CD14-positive monocyte (primary cell): ENCODE data around the gene SLCO4A1. TPM values are rescaled to one million over a fixed set of nuclear protein-coding genes. Genes with fewer than 3 reads are reported as not detected.

ENCODE experiments used
- DNase-seq, 3 donors: peaks; one replicate each; pipeline ENCODE4 v3.0.0-alpha.2; 2011 to 2022
- H2AFZ ChIP-seq: 2 replicates; pipeline ENCODE4 v1.6.0; 2012; ENCODE audit warnings: mild to moderate bottlenecking, low read depth, low read length, inconsistent platforms; ENCODE audit not compliant: insufficient read depth, poor library complexity, severe bottlenecking
- H3K27ac ChIP-seq, 2 donors: 1 replicate in 1 of 2; 2 replicates in 1 of 2; pipeline ENCODE4 v1.5.1; 2012 to 2013; ENCODE audit warnings: low read length in 2 of 2, control low read depth in 1 of 2, inconsistent platforms in 1 of 2, low read depth in 1 of 2, mild to moderate bottlenecking in 1 of 2
- H3K27me3 ChIP-seq, 2 donors: one replicate each; pipeline versions ENCODE4 v1.6.0 to v1.6.1; 2011 to 2013; ENCODE audit warnings: low read length in 2 of 2; ENCODE audit not compliant: control insufficient read depth in 2 of 2, insufficient read depth in 2 of 2
- H3K36me3 ChIP-seq, 2 donors: replicated peaks in 1 of 2; 1 replicate in 1 of 2; 2 replicates in 1 of 2; pipeline versions ENCODE4 v1.5.1 to v1.6.1; 2012 to 2013; ENCODE audit warnings: low read length in 2 of 2, control low read depth in 1 of 2, inconsistent platforms in 1 of 2, mild to moderate bottlenecking in 1 of 2; ENCODE audit not compliant: insufficient read depth in 2 of 2, control insufficient read depth in 1 of 2
- H3K4me1 ChIP-seq, 2 donors: 1 replicate in 1 of 2; 2 replicates in 1 of 2; pipeline versions ENCODE4 v1.5.1 to v1.6.1; 2012 to 2013; ENCODE audit warnings: low read length in 2 of 2, control low read depth in 1 of 2, inconsistent platforms in 1 of 2, mild to moderate bottlenecking in 1 of 2, moderate library complexity in 1 of 2; ENCODE audit not compliant: insufficient read depth in 2 of 2, control insufficient read depth in 1 of 2
- H3K4me2 ChIP-seq: replicated peaks from 2 replicates; pipeline ENCODE3; 2012; ENCODE audit warnings: low read length, moderate library complexity, mild to moderate bottlenecking; ENCODE audit not compliant: poor library complexity, severe bottlenecking; ENCODE audit errors: extremely low read depth
- H3K4me3 ChIP-seq, 3 experiments: fragments of 200-600 bp in 1 of 3; sonication (generic) in 1 of 3; replicated peaks in 1 of 3; 1 replicate in 2 of 3; 2 replicates in 1 of 3; pipeline ENCODE4 v1.5.1; 2011 to 2013; ENCODE audit warnings: low read length in 3 of 3, mild to moderate bottlenecking in 3 of 3, control low read depth in 2 of 3, low read depth in 2 of 3, inconsistent platforms in 1 of 3, moderate library complexity in 1 of 3
- H3K79me2 ChIP-seq: 2 replicates; pipeline ENCODE4 v1.6.0; 2012; ENCODE audit warnings: mild to moderate bottlenecking, control low read depth, inconsistent platforms, low read length, moderate library complexity; ENCODE audit not compliant: insufficient read depth
- H3K9ac ChIP-seq: 2 replicates; pipeline ENCODE4 v1.6.0; 2017; ENCODE audit warnings: low read length, mild to moderate bottlenecking; ENCODE audit not compliant: insufficient read depth, poor library complexity, severe bottlenecking
- H3K9me3 ChIP-seq, 2 donors: replicated peaks in 1 of 2; 1 replicate in 1 of 2; 2 replicates in 1 of 2; pipeline versions ENCODE4 v1.5.1 to v1.6.1; 2012 to 2013; ENCODE audit warnings: low read length in 2 of 2, control low read depth in 1 of 2; ENCODE audit not compliant: control insufficient read depth in 1 of 2, insufficient read depth in 1 of 2
- H4K20me1 ChIP-seq: 2 replicates; pipeline ENCODE4 v1.6.0; 2012; ENCODE audit warnings: mild to moderate bottlenecking, low read length, control low read depth, moderate library complexity; ENCODE audit not compliant: insufficient read depth
- H3K27ac Mint-ChIP-seq, 7 donors: one replicate each; pipeline ENCODE4 v1.8.0; 2020; ENCODE audit warnings: mild to moderate bottlenecking in 7 of 7, mixed read lengths in 7 of 7, moderate library complexity in 6 of 7, inconsistent platforms in 2 of 7
- H3K27me3 Mint-ChIP-seq, 3 donors: one replicate each; pipeline ENCODE4 v1.8.0; 2021 to 2022; ENCODE audit warnings: low read depth in 3 of 3, mild to moderate bottlenecking in 3 of 3, mixed read lengths in 3 of 3, moderate library complexity in 3 of 3, inconsistent platforms in 1 of 3
- H3K36me3 Mint-ChIP-seq, 2 donors: one replicate each; pipeline ENCODE4 v1.8.0; 2020; ENCODE audit warnings: mixed read lengths in 2 of 2, inconsistent platforms in 1 of 2, mild to moderate bottlenecking in 1 of 2
- H3K4me1 Mint-ChIP-seq: one replicate; pipeline ENCODE4 v1.8.0; 2020; ENCODE audit warnings: mild to moderate bottlenecking, mixed read lengths
- H3K4me3 Mint-ChIP-seq, 2 donors: one replicate each; pipeline ENCODE4 v1.8.0; 2020; ENCODE audit warnings: mild to moderate bottlenecking in 2 of 2, mixed read lengths in 2 of 2, moderate library complexity in 1 of 2
- H3K9me3 Mint-ChIP-seq, 7 donors: one replicate each; pipeline ENCODE4 v1.8.0; 2020 to 2022; ENCODE audit warnings: mixed read lengths in 7 of 7, mild to moderate bottlenecking in 6 of 7, moderate library complexity in 6 of 7, inconsistent platforms in 2 of 7
- CTCF ChIP-seq: fragments of 200-600 bp; IDR thresholded peaks from one replicate; pipeline ENCODE4 v1.8.0; 2022; ENCODE audit warnings: antibody characterized with exemption, mild to moderate bottlenecking
- WGBS: methylation state at CpG from one replicate; pipeline ENCODE4 v1.1.5; 2013; ENCODE audit warnings: missing lambda C conversion rate; ENCODE audit not compliant: insufficient coverage; 5-methylcytosine and 5-hydroxymethylcytosine counted together
- intact Hi-C, 2 donors: fragments of 100-400 bp; cut with micrococcal nuclease; formaldehyde crosslinking; loops; one replicate each; pipeline versions ENCODE4 v1.15.0 to v1.15.1; 2023
- polyA plus RNA-seq, 3 donors: library from polyadenylated mRNA; depleted of rRNA in 1 of 3; unstranded in 2 of 3; stranded (reverse) in 1 of 3; fragments of 300-500 nt in 2 of 3; fragments of >200 nt in 1 of 3; fragmentation: Illumina TruSeq in 2 of 3; gene quantifications; 1 replicate in 2 of 3; 2 replicates in 1 of 3; pipeline ENCODE4 v1.2.3, GENCODE V29; 2012 to 2021

Gene SLCO4A1
- polyA plus RNA-seq, 3 donors = 0.05 to 0.42 (median 0.26) TPM

GRCh38 chr20:62697468-62697912 is 55.2 kb downstream of the SLCO4A1 start:
- Mint-ChIP-seq H3K36me3 (no peaks in the 10 kb centered on the region), H3K9me3 (peaks cover 0 to 2% (median 0%) of the 10 kb centered on the region in 7 donors), H3K4me1 (peaks cover 36% of the 10 kb centered on the region), H3K4me3 (no peak overlapping the region), H3K27me3 (peaks cover 2 to 20% (median 6%) of the 10 kb centered on the region in 3 donors), H3K27ac (peak overlapping the region in 3 of 7 donors; percentile 48 to 73 (median 72))
- peak overlapping the region in 1 of 2 donors; percentile 12 for H3K27ac ChIP-seq
- H3K4me2 ChIP-seq = no peak overlapping the region
- H3K79me2 ChIP-seq = no peaks in the 10 kb centered on the region
- H3K4me1 ChIP-seq = peaks cover 29 to 38% of the 10 kb centered on the region in 2 donors
- TF ChIP-seq CTCF = no peak
- no peaks in the 10 kb centered on the region for H4K20me1 ChIP-seq
- DNase-seq = no peak
- intact Hi-C loops = no loop called here
- 94% methylated on average over 9 of the region's 11 CpGs for WGBS
- no peak overlapping the region for H3K4me3 ChIP-seq
- H3K9ac ChIP-seq = no peak overlapping the region
- H2AFZ ChIP-seq = no peak overlapping the region
- no peaks in the 10 kb centered on the region for H3K36me3 ChIP-seq
- H3K9me3 ChIP-seq = no peaks in the 10 kb centered on the region
- no peaks in the 10 kb centered on the region for H3K27me3 ChIP-seq

GRCh38 chr20:62698231-62698630 is 55.9 kb downstream of the SLCO4A1 start:
- Mint-ChIP-seq H3K9me3 (peaks cover 0 to 2% (median 0%) of the 10 kb centered on the region in 7 donors), H3K4me1 (peaks cover 36% of the 10 kb centered on the region), H3K27me3 (peaks cover 2 to 15% (median 4%) of the 10 kb centered on the region in 3 donors), H3K36me3 (no peaks in the 10 kb centered on the region), H3K27ac (peak overlapping the region in 2 of 7 donors; percentile 57 to 71), H3K4me3 (no peak overlapping the region)
- no peak overlapping the region for H3K4me3 ChIP-seq
- no peaks in the 10 kb centered on the region for H3K79me2 ChIP-seq
- H3K9ac ChIP-seq = no peak overlapping the region
- TF ChIP-seq CTCF = no peak
- intact Hi-C loops = no loop called here
- no peak for DNase-seq
- 95% methylated on average over 12 of the region's 14 CpGs for WGBS
- H2AFZ ChIP-seq = no peak overlapping the region
- H4K20me1 ChIP-seq = no peaks in the 10 kb centered on the region
- no peaks in the 10 kb centered on the region for H3K9me3 ChIP-seq
- H3K4me2 ChIP-seq = no peak overlapping the region
- H3K4me1 ChIP-seq = peaks cover 30 to 38% of the 10 kb centered on the region in 2 donors
- no peaks in the 10 kb centered on the region for H3K36me3 ChIP-seq
- H3K27me3 ChIP-seq = no peaks in the 10 kb centered on the region
- H3K27ac ChIP-seq = no peak overlapping the region
